C4-2B (cell line): ENCODE results near the gene KLRC1.

Experiments
- ZFX ChIP-seq: fragments of 450-650 bp; IDR thresholded peaks from 2 replicates; pipeline ENCODE4 v1.6.1; 2017
- TF ChIP-seq, protein P1 (sequence below): fragments of 450-650 bp; conservative IDR thresholded peaks from 2 replicates; pipeline ENCODE4 v1.5.1; 2017; ENCODE audit warnings: mild to moderate bottlenecking

DNA sequence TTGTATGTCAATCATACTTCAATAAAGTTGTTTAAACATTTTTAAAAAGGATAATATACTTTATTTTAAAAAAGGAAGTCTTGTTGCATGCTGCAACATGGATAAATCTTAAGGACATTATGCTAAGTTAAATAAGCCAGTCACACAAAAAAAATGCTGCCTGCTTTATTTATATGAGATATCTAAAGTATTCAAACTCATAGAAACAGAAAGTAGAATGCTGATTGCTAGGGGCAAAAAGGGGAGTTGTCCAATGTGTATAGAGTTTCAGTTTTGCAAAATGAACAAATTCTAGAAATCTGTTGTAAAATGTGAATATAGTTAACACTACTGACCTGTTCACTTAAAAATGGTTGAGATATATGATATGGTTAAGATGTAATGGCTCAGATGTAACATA is 52.3 kb downstream of the KLRC1 start:
- TF ChIP-seq, protein P1, sequence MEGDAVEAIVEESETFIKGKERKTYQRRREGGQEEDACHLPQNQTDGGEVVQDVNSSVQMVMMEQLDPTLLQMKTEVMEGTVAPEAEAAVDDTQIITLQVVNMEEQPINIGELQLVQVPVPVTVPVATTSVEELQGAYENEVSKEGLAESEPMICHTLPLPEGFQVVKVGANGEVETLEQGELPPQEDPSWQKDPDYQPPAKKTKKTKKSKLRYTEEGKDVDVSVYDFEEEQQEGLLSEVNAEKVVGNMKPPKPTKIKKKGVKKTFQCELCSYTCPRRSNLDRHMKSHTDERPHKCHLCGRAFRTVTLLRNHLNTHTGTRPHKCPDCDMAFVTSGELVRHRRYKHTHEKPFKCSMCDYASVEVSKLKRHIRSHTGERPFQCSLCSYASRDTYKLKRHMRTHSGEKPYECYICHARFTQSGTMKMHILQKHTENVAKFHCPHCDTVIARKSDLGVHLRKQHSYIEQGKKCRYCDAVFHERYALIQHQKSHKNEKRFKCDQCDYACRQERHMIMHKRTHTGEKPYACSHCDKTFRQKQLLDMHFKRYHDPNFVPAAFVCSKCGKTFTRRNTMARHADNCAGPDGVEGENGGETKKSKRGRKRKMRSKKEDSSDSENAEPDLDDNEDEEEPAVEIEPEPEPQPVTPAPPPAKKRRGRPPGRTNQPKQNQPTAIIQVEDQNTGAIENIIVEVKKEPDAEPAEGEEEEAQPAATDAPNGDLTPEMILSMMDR, result no peak
- TF ChIP-seq ZFX, result no peak
